Activated CD4-positive, CD25-positive, alpha-beta regulatory T cell (primary cell): Measurements from ENCODE around the gene EIF4EBP3.
"Not testable (repeated sequence)": the region's sequence is repeated elsewhere in the genome, so short reads cannot be mapped to it uniquely, and the experiment has no call there.

ENCODE experiments used
- DNase-seq, 4 experiments: peaks; one replicate each; lab custom pipeline; 2025; lab: John Stamatoyannopoulos, UW

EIF4EBP3 gene

GRCh38 chr5:140579188-140579747 lies 31.8 kb downstream of the EIF4EBP3 start:
- not testable (repeated sequence) for DNase-seq

DNA sequence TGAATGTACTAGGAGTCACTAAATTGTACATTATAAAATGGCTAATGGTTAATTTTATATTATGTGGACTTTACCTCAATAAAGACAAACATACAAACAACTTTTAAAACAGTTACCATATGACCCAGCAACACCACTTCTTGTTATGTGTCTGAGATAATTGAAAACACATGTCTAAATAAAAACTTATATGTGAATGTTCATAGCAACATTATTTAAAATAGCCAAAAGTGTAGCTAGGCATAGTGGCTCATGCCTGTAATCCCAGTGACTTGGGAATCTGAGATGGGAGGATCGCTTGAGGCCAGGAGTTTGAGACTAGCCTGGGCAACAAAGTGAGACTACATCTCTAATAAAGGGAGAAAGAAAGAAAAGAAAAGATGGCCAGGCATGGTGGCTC lies 40.0 kb downstream of the EIF4EBP3 start:
- no peak for DNase-seq

- no peak for DNase-seq
Observed at GRCh38 chr5:140588311-140589070, 41.0 kb downstream of the EIF4EBP3 start.

DNA sequence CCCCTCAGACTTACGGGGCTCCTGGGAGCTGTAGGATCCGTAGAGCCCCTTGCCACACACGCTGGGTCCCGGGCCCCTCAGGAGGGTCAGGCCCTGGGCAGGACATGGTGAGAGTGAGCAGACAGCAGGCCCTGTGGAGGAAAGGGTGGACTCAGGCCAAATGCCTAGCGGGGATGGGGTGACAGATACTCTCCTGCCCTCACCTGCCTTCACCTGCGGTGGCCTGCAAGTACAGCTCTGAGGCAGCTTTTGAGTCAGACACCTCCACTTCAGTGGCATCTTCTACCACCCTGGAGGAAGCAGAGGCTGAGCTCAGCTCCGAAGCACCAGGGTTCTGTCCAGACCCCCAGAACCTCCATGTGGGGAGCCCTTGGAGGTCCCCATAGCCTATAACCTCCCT lies 43.4 kb downstream of the EIF4EBP3 start:
- no peak for DNase-seq

DNA sequence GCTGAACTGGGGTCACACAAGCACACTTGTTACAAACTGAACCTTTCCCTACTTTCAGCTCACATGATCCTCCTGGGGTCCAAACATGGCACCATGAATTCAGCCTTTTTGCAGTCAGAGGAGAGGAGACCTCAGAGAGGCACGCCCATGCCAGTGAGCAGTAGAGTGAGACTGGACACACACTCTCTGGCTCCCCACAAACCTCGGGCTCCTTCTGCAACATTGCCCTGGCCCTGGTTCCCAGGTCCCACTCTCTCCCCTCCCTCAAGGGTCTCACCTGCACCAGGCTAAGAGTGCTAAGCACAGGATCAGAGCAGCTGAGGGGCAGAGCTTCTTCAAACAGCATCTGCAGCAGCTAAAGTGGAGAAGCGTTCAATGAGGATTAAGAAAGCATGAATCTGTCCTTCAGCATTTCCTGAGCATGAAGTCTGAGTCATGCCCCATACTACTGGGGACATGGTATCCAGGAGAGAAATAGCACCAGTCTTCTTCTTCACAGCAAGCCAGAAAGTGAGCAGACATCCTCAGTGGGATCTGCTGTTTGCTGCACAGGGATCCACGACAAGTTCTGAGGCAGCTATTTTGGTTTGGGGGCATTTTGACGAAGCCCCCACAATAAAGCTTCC lies 44.4 kb downstream of the EIF4EBP3 start:
- DNase-seq = no peak

DNA sequence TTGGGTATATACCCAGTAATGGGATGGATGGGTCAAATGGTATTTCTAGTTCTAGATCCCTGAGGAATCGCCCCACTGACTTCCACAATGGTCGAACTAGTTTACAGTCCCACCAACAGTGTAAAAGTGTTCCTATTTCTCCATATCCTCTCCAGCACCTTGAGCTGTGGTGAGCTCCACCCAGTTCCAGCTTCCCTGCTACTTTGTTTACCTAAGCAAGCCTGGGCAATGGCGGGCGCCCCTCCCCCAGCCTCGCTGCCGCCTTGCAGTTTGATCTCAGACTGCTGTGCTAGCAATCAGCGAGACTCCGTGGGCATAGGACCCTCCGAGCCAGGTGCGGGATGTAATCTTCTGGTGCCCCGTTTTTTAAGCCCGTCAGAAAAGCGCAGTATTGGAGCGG lies 45.6 kb downstream of the EIF4EBP3 start:
- not testable (repeated sequence) for DNase-seq

GRCh38 chr5:140594169-140594568 lies 46.7 kb downstream of the EIF4EBP3 start:
- DNase-seq = no peak

- no peak for DNase-seq
Observed at GRCh38 chr5:140595538-140596300, 48.3 kb downstream of the EIF4EBP3 start.

DNA sequence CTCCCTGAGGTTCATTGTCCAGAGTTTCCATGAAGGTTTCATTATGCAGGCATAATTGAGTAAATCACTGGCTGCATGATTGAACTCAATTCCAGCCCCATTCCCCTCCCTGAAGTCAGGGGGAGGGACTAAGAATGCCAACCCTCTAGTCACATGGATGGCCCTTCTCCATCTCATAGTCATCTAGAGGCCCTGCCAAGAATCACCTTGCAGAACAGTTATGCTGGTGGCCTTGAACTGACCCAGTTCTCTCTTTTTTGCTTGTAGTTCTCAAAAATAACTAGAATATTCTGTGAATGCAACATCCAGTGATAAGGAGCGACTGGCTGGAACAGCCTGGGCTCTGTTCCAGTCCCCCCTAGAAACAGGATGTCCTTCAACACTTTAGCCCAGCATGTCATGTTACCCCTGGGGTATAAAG lies 48.9 kb downstream of the EIF4EBP3 start:
- no peak for DNase-seq

DNA sequence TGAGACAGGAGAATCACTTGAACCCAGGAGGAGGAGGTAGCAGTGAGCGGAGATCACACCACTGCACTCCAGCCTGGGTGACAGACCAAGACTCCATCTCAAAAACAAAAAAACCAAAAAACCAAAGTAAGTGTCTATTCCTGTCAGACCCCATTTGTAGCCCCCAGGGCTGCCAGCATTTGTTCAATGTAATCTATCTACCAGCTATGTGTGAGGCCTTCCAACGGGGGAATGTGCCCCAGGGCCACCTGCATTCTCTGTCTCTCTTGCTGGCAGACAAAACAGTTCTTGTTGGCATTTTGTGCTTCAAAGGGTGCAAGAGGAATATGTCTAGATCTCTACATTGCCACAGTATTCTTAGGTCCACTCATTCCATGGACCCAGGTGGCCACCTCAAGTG lies 51.4 kb downstream of the EIF4EBP3 start:
- DNase-seq = no peak
